GM12878 (cell line): ENCODE measurements around the gene AP3S2.

Source experiments
- CBFB ChIP-seq: IDR thresholded peaks from 2 replicates; pipeline ENCODE4 v1.6.1; 2016; ENCODE audit warnings: antibody characterized with exemption, low read depth
- CHD4 ChIP-seq: fragments of 200-600 bp; sonication (generic); IDR thresholded peaks from 2 replicates; pipeline ENCODE4 v1.6.1; 2016; ENCODE audit warnings: mild to moderate bottlenecking
- ESRRA ChIP-seq: IDR thresholded peaks from 2 replicates; pipeline ENCODE4 v1.6.1; 2012; ENCODE audit warnings: mild to moderate bottlenecking, low read length, improper control_type of control experiment
- HDAC2 ChIP-seq: fragments of 200-600 bp; sonication (generic); IDR thresholded peaks from 2 replicates; pipeline ENCODE4 v1.6.1; 2017
- KDM1A ChIP-seq: fragments of 200-600 bp; sonication (generic); IDR thresholded peaks from 2 replicates; pipeline ENCODE4 v1.6.1; 2016; ENCODE audit warnings: borderline replicate concordance
- PML ChIP-seq: IDR thresholded peaks from 2 replicates; pipeline ENCODE4 v1.6.1; 2012; ENCODE audit warnings: low read length, inconsistent platforms
- TCF12 ChIP-seq: IDR thresholded peaks from 2 replicates; pipeline ENCODE4 v1.6.1; 2011; ENCODE audit warnings: low read depth, mild to moderate bottlenecking, low read length
- USF2 ChIP-seq: IDR thresholded peaks from 2 replicates; pipeline ENCODE4 v1.6.1; 2011; ENCODE audit warnings: low read depth, low read length, improper control_type of control experiment, borderline replicate concordance
- ZNF274 ChIP-seq: IDR thresholded peaks from one replicate; pipeline ENCODE4 v1.8.0; 2011; ENCODE audit not compliant: insufficient read length, insufficient read depth
- TF ChIP-seq, protein P1 (sequence below), 3 experiments: IDR thresholded peaks in 2 of 3; conservative IDR thresholded peaks in 1 of 3; 2 replicates each; pipeline ENCODE4 v1.5.1; 2011; ENCODE audit warnings: low read depth in 3 of 3, low read length in 3 of 3, mild to moderate bottlenecking in 3 of 3, control low read depth in 2 of 3, moderate library complexity in 2 of 3, inconsistent platforms in 1 of 3, mixed read lengths in 1 of 3; ENCODE audit not compliant: control insufficient read depth in 2 of 3, insufficient read depth in 1 of 3; ENCODE audit errors: extremely low read depth in 1 of 3

DNA sequence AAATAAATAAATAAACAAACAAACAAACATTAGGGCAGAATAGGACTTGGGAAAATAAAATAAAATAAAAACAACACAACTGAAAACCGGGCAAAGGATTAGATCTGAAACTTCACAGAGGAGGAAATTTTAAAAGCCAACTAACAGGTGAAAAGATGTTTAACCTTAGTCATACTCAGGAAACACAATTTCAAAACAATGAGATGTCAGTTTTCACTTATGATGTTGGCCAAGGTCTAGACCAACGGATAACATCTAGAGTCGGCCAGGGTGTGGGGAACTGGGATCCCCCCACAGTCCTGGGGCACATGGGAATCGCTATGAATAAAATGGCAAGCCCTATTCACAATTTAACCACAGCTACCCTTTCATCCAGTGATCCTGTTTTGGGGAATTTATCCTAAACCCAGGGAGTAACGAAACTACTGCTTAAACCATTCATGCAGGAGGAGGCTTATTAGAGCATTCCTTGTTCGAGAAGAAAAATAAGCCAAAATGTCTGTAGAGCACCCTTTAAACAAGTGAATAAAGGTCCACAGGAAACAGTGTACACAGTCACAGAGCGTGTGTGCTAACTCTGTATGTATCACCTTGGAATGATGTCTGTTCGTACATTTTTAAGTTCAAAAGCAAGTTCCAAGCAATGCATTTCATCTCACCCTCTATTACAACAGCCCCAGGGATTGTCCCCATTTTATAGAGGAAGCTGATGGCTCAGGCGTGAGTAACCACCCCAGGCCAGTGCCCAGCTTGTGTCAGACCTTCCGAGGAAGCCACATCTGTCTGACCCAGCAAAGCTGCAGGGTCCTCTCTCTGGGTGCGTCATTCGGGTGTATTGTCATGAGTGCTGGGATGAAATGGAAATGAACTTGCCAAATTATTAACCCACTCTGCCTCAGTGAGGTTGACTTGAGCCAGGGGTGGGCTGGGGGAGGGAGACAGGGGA, 72.9 kb downstream of the AP3S2 start:
- TF ChIP-seq PML = no peak
- TF ChIP-seq, protein P1, sequence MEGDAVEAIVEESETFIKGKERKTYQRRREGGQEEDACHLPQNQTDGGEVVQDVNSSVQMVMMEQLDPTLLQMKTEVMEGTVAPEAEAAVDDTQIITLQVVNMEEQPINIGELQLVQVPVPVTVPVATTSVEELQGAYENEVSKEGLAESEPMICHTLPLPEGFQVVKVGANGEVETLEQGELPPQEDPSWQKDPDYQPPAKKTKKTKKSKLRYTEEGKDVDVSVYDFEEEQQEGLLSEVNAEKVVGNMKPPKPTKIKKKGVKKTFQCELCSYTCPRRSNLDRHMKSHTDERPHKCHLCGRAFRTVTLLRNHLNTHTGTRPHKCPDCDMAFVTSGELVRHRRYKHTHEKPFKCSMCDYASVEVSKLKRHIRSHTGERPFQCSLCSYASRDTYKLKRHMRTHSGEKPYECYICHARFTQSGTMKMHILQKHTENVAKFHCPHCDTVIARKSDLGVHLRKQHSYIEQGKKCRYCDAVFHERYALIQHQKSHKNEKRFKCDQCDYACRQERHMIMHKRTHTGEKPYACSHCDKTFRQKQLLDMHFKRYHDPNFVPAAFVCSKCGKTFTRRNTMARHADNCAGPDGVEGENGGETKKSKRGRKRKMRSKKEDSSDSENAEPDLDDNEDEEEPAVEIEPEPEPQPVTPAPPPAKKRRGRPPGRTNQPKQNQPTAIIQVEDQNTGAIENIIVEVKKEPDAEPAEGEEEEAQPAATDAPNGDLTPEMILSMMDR (IDR thresholded peaks at IDR 0.05 in 2 of 3, conservative IDR thresholded peaks at IDR 0.05 in 1 of 3; ENCODE audit: control insufficient read depth in 2 of 3, extremely low read depth in 1 of 3, insufficient read depth in 1 of 3, low read depth in 3 of 3, low read length in 3 of 3) = no peak
- no peak for TF ChIP-seq HDAC2
- TF ChIP-seq USF2 = no peak
- no peak for TF ChIP-seq CHD4
- TF ChIP-seq CBFB = no peak
- no peak for TF ChIP-seq TCF12
- TF ChIP-seq ESRRA = no peak
- TF ChIP-seq ZNF274 = no peak
- TF ChIP-seq KDM1A = no peak
